Measurements from ENCODE around the gene ALDH1B1.

DNA sequence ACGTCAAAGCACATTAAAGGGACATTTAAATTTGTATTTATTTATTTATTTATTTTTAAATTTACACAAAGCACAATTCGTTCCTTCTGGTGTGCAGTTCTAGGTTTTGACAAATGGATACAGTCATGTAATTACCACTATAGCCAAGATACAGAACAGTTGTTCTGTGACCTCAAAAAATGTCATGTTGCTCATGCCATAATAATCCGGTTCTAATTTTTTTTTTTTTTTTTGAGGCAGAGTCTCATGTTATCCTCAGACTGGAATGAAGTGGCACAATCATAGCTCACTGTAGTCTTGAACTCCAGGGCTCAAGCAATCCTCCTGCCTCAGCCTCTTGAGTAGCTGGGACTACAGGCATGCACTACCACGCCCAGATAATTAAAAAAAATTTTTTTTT is 24.0 kb downstream of the ALDH1B1 start:
- TF ChIP-seq, protein P1, sequence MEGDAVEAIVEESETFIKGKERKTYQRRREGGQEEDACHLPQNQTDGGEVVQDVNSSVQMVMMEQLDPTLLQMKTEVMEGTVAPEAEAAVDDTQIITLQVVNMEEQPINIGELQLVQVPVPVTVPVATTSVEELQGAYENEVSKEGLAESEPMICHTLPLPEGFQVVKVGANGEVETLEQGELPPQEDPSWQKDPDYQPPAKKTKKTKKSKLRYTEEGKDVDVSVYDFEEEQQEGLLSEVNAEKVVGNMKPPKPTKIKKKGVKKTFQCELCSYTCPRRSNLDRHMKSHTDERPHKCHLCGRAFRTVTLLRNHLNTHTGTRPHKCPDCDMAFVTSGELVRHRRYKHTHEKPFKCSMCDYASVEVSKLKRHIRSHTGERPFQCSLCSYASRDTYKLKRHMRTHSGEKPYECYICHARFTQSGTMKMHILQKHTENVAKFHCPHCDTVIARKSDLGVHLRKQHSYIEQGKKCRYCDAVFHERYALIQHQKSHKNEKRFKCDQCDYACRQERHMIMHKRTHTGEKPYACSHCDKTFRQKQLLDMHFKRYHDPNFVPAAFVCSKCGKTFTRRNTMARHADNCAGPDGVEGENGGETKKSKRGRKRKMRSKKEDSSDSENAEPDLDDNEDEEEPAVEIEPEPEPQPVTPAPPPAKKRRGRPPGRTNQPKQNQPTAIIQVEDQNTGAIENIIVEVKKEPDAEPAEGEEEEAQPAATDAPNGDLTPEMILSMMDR (IDR thresholded peaks at IDR 0.05): no peak
- no peak for TF ChIP-seq POLR2A (IDR thresholded peaks at IDR 0.05)

Data from heart left ventricle (tissue), 13 donors.